HL-60/S4 (cell line): Measurements from ENCODE around the gene NHP2.

Source experiments
- in situ Hi-C: fragments of 300-500 bp; cut with MboI; formaldehyde crosslinking; loops from 2 replicates; pipeline ENCODE4 v1.14.3; 2022; ENCODE audit warnings: low sequenced_read_pairs

NHP2 gene

GRCh38 chr5:178176791-178177190 is 23.1 kb upstream of the NHP2 start:
- in situ Hi-C loops: no loop called here

GRCh38 chr5:178174456-178174855 is 20.8 kb upstream of the NHP2 start:
- in situ Hi-C loops: no loop called here

GRCh38 chr5:178170455-178170854 is 16.8 kb upstream of the NHP2 start:
- in situ Hi-C loops: no loop called here

- in situ Hi-C loops: no loop called here
These were observed 11.9 kb upstream of the NHP2 start for GRCh38 chr5:178165581-178165980.

GRCh38 chr5:178163772-178164735 is 10.4 kb upstream of the NHP2 start:
- in situ Hi-C loops: no loop called here

GRCh38 chr5:178162481-178162880 is 8.8 kb upstream of the NHP2 start:
- in situ Hi-C loops: no loop called here

GRCh38 chr5:178160176-178160575 is 6.5 kb upstream of the NHP2 start:
- in situ Hi-C loops: no loop called here

GRCh38 chr5:178155065-178155464 is 1.4 kb upstream of the NHP2 start:
- in situ Hi-C loops: no loop called here

GRCh38 chr5:178152491-178153444 is 917 bp downstream of the NHP2 start:
- in situ Hi-C loops: loop anchor here (5.0 kb wide), 1 partner anchor 75 kb away; no protein-coding TSS in a partner anchor

- in situ Hi-C loops: loop anchor here (5.0 kb wide), 1 partner anchor 74 kb away; no protein-coding TSS in a partner anchor
These were observed 2.5 kb downstream of the NHP2 start for GRCh38 chr5:178150977-178151734.

GRCh38 chr5:178149199-178149932 is 4.3 kb downstream of the NHP2 start:
- in situ Hi-C loops: no loop called here

- in situ Hi-C loops: no loop called here
These were observed 6.3 kb downstream of the NHP2 start for GRCh38 chr5:178147406-178147805.

GRCh38 chr5:178145965-178146820 is 7.5 kb downstream of the NHP2 start:
- in situ Hi-C loops: no loop called here

- in situ Hi-C loops: no loop called here
These were observed 9.8 kb downstream of the NHP2 start for GRCh38 chr5:178143901-178144300.

GRCh38 chr5:178143246-178143645 is 10.4 kb downstream of the NHP2 start:
- in situ Hi-C loops: no loop called here

- in situ Hi-C loops: no loop called here
These were observed 11.0 kb downstream of the NHP2 start for GRCh38 chr5:178142642-178143041.

- in situ Hi-C loops: no loop called here
These were observed 12.1 kb downstream of the NHP2 start for GRCh38 chr5:178141550-178141949.

GRCh38 chr5:178137991-178138390 is 15.7 kb downstream of the NHP2 start:
- in situ Hi-C loops: no loop called here

GRCh38 chr5:178136990-178137389 is 16.7 kb downstream of the NHP2 start:
- in situ Hi-C loops: no loop called here
